HG02981 (cell line): ENCODE results near the gene ZNF223.

Experiments
- ATAC-seq: cut with Tn5 transposase; IDR thresholded peaks from one replicate; pipeline ENCODE4 v1.9.1; 2021; ENCODE audit warnings: mild to moderate bottlenecking, moderate library complexity; ENCODE audit not compliant: unreplicated experiment

Gene ZNF223

GRCh38 chr19:44071824-44072542, 20.1 kb downstream of the ZNF223 start, which contains the start of gene ZNF284:
TSS of gene ZNF284 (plus strand) at chr19:44072159. CDS start at chr19:44076390, 4,231 bp downstream.
- ATAC-seq, result no peak

GRCh38 chr19:44072543-44073401, 20.9 kb downstream of the ZNF223 start:
- no peak for ATAC-seq

DNA sequence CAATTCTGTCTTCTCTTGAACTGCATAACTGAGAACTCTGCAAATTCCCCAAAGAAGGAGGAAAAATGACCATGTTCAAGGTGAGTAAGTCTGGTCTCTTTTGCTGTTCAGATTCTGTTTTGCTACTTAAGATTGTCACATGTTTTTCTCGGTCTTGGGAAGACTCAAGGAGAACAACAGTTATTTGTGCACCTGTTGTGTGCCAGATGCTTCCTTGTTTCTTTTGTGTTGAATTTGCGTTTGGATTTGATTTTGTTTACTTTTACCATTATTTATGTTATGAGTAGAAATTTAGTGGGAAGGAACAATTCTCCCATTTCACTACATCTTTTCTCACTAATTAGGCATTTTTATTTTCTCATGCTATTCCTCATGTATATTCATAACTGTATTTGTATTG, 24.5 kb downstream of the ZNF223 start:
- no peak for ATAC-seq

- ATAC-seq, result no peak
Observed at GRCh38 chr19:44092108-44092507, 40.3 kb downstream of the ZNF223 start.

- peak; percentile 87 for ATAC-seq
Observed at GRCh38 chr19:44093931-44094765, 42.3 kb downstream of the ZNF223 start, which contains the start of gene ZNF224. TSS of gene ZNF224 (plus strand) at chr19:44094361. CDS start at chr19:44097874, 3,513 bp downstream.

GRCh38 chr19:44107751-44108150, 55.9 kb downstream of the ZNF223 start:
- no peak for ATAC-seq

DNA sequence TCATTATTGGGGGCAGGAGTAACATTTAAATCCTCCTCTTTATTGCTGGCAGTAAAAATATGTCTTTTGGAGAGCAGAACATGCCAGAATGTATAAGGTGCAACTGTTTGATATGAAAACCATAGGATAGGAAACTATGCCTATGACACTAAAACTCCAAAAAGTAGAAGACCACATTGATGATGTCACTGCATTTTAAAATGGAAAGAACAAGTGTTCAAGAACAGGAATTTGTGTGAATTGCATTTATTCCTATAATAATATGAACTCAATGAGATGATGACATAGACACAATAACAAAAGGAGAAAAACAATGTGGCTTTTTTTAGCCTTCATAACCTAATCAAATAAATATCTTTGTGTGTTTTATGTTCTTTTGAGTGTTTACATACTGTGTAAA, 57.6 kb downstream of the ZNF223 start:
- ATAC-seq, result no peak

- no peak for ATAC-seq
Observed at GRCh38 chr19:44111910-44112463, 60.2 kb downstream of the ZNF223 start.

GRCh38 chr19:44112802-44113137, 60.9 kb downstream of the ZNF223 start:
- ATAC-seq, result no peak

DNA sequence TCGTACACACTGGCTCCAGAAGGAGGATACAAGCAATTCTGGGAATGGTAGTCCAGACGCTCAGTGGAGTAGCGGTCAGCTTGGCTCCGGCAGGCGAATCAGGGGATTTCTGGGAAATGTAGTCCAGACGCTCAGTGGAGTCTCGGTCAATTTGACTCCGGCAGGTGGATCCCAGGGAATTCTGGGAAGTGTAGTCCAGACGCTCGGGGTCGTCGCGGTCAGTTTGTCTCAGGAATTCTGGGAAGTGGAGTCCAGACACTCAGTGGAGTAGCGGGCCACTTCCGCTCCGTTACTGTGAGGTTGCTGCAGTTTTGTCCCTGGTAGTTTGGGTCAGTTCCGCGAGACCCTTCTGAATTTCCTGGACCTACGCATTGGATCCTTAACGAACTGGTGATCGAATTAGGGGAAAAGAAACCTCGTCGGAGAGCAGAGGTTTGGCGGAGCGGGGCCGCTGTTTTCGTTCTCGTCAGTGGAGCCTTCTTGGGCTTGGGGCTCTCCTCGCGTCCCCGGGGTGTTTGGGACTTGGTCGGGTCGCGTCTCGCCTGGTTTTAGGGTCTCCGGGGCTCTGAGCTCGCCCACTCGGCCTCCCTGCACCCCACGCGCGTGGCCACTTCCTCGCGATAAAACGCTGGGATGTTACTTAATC, 61.4 kb downstream of the ZNF223 start, which contains the start of gene ZNF225:
TSS of gene ZNF225 (plus strand) at position 262 of the 646 bp plus-strand sequence. CDS start 2,429 bp downstream, outside the sequence.
- peak; percentile 89 for ATAC-seq

DNA sequence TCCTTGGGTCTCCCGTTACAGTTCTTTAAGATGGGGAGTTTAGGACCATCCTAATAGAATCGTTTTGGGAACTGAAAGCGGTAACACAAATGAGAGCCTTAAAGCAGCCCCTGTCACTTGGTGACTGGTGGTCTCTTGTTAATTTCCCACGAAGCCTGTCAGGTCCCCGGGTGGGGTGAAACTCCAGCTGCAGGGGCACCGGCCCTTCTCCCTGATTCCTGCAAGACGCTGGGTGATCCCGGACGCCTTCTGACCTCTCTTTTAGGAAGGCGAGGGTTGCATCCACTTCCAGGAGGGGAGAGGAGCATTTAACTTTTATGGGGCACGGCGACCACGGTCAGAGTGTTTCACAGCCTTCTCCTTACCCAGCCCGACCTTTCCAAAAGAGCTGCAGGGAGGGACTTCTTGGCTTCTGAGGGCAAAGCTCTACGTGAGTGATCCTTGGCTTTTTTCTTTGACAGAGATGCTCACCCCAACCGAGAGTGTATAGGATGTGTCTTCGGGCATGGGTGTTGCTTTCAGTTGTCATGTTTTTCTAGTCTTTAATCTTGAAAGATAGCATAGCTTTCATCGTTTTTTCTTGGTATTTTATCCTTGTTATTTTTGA, 62.1 kb downstream of the ZNF223 start:
- no peak for ATAC-seq
